GM19351 (cell line): Measurements from ENCODE around the gene LDLRAD4.

Experiments
- ATAC-seq: cut with Tn5 transposase; IDR thresholded peaks from one replicate; pipeline ENCODE4 v1.9.1; 2021; ENCODE audit warnings: mild to moderate bottlenecking, moderate library complexity; ENCODE audit not compliant: unreplicated experiment

LDLRAD4 gene

DNA sequence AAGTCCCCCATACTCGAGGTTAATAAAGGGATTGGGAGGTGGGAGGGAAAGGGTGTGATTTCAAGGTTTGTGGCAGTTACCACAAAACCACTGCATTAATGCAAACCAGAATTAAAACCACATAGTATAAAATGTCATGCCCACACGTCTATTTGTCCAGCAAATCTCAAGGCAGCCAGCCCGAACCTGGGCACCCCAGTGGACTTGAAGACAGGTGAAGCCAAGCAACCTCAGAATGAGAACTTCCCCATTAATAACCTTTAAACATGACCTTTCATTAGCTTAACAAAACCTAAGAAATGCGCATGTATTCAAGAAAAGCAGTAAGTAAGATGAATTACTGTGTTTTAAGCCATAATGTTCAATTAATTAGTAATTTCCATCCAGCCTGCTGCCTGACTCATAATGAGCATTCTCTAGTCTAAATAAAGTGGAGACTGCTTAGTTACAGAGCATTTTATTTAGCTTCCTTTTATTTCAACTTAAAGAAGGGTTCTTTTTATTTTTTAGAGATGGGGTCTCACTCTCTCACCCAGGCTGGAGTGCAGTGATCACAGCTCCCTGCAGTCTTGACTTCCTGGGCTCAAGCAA lies 278.2 kb downstream of the LDLRAD4 start:
- no peak for ATAC-seq

DNA sequence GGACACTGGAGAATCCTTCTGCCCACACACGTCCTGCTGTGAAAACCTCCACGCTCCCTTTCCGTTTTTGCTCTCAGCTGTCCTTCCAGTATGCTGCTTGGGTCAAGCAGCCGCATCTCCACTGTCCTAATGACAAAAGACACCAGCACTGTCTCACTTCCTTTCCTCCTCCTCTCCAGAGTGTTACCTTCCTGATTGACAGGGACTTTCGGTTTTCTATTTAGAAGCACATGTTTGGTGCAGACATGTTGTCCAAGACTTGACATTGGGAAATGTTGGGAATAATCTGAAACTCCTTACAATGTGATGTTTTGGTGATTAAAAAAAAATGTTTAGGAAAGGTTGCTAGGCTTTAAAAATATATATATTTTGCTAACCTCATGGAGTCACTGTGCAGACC lies 281.2 kb downstream of the LDLRAD4 start:
- no peak for ATAC-seq

DNA sequence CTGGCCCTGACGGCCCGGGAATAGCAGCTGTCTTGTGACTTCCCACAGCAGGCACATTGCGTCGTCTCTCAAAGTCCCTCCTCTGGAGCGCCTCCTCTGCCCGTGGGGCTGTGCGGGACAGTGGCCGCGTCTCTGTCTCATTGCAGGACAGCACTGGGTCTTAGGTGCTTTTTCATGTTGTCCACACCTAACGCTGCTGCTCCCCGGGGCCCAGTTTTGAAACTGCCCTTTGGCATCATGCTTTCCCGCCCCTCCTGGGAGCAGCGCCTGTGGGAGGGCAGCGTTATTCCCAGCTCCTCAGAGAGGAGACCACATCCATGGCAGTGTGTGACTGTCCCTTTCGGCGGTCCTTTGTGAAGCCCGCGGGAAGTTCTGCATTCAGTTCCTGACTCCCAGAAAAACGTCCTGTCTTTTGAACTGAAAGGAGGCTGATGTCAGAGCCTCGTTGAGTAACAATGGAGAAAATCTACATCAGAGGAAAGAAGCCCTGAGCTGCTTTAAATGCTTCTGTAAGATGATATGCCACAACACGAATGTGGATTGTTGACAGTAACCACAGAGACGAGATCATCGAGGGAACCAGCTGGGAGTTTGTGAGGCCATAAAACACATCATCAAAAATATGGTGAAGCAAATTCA lies 281.8 kb downstream of the LDLRAD4 start:
- no peak for ATAC-seq

DNA sequence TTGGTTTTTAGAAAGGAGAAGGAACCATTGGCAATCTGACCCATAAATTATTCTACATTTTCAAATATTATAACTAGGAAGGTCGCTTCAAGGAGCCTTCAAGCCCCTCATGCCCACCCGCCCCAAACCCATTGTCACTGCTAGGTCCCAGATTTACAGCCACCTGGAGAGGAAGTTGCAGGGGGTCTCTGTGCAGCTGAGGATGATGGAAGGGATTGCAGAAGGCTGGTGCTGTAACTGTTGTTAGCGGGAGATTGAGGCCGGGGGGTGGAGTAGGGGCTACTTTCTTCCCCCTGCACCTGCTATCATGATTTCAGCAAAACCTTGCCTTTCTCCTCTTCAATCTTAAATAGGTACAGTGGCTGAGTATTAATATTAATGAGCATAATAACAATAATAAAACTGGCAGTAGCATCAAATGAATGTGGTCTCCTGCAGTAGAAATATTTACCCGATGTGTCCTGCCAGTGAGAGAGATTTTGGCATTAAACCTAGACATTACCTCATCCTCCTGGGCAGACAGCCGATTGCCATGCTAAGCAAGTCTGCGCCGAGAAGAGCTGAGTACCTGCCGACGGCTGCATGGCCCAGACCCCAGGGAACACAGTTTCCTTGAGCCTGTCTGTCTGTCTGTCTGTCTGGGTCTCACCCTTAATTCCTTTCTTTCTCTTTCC lies 282.4 kb downstream of the LDLRAD4 start:
- no peak for ATAC-seq

DNA sequence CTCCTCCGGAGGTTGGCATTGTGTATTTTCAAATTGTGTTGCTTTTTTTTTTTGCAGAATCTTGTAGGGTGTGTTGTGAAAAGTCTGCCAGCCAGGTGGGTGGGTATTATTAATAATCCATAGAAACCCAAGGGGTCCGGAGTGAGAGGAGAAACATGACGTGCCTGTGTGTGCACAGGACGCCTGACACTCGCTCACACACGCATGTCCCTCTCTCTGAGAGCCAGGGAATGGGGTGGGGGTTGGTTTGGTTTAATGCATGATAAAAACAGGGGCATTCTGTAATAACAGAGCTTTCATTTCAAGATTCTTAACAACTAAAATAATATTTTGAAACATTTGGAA lies 283.0 kb downstream of the LDLRAD4 start:
- ATAC-seq: no peak

DNA sequence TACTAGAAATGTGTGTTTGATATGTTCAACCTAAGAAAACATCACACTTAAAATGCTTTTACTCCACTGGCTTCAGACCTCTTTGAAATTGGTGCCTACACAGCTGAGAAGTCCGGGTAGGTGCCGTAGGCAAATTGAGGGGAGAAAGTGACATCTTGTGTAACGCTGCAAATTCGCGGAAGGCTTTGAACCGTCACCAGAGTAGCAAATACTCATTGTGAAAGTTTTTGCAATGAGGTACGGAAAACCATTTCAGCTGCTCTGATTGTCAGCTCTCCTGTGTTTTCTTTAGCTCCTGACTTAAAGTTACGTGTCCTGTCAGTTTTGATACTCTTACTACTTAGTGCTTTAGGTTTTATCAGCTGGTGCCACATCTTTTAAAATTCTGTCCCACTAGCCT lies 283.3 kb downstream of the LDLRAD4 start:
- ATAC-seq: peak; percentile 99

DNA sequence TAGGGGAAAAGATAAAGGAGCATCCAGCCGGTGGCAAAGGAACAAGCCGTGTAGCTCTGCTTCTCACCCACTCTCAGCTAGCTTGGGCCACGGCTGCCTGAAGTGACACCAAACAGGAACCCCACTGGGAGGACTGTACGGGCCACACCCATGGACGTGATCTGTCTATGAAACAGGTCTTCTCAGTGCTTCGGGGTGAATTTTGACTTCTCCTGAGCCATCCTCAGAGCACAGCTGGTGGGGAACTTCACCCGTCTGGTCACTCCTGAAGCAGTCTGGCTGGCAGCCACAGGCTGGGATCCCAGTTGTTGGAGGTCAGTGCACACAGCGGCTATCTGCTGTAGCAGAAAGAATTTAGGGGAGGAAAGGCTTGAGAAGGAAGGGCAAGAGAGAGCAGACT lies 284.0 kb downstream of the LDLRAD4 start:
- ATAC-seq: no peak

DNA sequence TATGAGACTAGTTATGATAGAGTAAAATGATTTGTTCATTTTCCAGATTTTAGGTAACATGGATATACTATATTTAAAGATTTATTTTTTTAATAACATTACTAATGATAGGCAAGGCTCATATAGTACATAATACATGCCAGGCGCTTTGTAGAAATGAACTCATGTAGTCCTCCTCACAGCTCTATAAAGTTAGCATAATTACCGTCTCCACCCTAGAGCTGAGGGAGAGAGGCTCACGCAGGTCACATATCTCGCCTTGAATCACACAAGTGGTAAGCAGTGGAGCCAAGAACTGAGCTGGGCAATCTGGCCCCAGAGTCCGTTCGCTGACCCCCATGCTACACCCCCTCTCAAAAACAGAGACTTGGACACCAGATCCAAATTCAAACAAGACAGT lies 285.3 kb downstream of the LDLRAD4 start:
- ATAC-seq: no peak

DNA sequence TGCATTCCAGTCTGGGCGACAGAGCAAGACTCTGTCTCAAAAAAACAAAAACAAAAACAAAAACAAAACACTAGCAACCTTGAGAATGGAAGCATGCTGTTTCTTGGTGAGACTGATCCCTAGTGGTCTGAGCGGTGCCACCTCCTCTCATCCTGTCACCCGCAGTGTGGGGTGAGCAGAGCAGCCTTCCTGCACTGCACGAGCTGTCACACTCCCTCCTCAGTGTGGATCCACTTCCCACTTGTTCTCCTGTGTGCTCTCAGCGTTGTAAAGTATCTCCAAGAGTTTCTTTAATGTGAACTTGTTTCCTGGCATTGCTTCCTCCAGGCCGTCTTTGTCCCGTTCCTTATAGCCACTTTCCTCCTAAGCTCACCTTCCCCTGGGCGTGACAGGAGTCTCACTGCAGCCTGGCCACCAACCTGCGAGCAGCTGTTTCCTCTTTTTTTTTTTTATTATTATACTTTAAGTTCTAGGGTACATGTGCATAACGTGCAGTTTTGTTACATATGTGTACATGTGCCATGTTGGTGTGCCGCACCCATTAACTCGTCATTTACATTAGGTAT lies 287.3 kb downstream of the LDLRAD4 start:
- ATAC-seq: no peak

DNA sequence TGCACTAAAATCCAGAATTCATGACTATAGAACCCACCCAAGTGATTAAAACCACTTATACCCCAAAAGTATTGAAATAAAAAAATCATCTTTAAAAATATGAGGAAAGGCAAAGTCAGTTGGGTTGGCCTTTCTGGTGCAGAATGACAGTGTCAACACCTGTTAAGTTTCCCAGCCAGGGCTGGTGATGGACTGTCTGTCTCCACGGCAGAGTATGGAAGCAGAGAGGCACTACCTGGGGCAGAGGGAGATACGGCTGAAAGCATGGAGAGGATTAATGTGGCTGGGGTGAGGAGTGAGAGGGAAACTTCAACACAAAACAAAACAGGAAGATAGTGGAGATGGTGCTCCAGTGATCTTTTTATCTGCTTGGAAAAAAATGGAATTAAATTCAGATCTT lies 292.0 kb downstream of the LDLRAD4 start:
- ATAC-seq: no peak

DNA sequence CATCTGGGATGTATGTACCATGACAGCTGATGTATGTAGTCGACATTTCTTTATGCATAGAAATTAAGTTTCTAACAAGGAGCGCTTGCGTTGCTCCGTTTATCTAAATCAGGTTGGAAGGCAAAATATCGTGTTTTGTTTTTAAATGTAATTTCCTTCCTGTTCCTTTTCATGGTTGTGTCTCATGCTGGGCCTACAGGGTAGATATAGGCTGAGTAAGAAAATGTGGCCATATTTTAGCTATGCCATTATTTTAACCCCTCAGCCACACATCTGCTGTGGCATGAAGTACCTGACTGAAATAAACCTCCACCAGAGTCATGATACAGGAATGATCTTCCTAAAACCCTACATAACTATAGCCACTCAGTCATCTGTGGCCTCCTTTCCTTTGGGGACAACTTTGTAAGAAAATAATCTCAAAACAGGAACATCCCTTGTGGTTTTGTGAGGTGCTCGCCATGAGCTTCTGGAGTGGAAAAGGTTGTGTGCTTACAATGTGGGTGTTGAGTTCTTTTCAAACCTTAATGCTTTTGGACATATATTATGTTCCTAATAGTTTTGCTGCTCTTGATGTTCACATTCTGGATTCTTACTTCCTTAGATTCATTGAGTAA lies 293.5 kb downstream of the LDLRAD4 start:
- ATAC-seq: no peak

DNA sequence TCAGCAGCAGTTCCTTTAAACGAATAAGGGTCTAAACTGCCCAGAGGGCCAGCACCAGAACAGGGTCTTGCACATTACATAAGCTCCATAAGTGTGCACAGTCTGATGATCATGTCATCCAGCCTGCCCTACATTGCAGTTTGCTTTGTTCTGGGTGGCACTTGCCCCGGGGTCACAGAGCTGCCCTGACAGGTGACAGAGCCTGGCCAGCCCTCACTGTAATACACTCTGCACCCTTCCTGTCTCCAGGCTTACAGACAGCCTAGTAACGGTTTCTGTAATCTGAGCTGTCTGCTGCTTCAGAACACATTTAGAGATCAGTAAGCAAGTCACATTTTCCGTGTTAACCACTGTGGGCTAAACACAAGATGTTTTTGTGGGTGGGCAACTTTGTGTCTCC lies 294.5 kb downstream of the LDLRAD4 start:
- ATAC-seq: no peak

DNA sequence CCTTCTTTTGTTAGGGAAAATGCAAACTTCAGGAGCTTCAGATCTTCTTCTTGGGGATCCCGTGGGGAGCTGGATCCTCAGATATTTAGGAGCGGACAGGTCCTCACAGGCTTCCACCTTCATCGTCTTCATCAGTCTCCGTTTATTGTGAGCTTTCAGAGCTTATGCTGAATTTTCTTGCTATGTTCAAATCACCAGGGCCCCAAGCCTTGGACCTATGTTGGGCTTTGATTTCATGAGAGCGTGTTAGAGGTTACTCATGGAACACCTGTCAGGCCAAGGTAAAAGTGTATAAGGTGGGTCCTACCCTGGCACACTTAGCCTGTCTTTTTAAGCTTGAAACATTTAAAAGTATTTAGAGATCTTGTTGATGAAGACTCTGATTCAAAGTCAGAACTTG lies 294.9 kb downstream of the LDLRAD4 start:
- no peak for ATAC-seq

DNA sequence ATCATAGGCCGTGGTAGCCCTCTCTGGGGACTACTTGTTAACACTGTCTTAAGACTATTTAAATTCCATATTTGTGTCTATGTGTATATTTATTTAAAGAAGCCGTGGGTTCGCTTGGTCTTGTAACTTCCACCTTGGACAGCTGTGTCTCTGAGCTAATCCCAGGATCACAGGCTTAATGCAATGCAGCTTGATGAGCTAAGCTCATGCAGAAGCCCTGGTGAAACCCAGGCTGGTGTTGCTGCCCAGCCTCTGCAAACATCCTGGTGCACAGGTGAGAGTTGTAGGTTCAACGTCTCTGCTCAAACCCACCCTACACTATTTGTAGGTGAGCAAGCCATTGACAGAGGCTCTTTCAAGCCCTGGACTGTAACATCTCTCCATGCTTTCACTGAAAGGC lies 296.0 kb downstream of the LDLRAD4 start:
- ATAC-seq: no peak

DNA sequence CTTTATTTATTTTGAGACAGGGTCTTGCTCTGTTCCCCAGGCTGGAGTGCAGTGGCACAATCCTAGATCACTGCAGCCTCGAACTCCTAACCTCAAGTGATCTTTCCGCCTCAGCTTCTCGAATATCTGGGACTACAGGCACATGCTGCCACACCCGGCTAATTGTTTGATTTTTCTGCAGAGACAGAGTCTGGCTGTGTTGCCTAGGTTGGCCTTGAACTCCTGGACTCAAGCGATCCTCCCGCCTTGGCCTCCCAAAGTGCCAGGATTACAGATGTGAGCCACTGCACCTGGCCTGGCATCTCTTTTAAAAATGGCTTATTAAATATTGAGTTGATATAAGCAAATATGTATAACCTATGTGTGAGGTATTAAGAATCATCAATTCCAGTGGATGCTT lies 298.3 kb downstream of the LDLRAD4 start:
- no peak for ATAC-seq

DNA sequence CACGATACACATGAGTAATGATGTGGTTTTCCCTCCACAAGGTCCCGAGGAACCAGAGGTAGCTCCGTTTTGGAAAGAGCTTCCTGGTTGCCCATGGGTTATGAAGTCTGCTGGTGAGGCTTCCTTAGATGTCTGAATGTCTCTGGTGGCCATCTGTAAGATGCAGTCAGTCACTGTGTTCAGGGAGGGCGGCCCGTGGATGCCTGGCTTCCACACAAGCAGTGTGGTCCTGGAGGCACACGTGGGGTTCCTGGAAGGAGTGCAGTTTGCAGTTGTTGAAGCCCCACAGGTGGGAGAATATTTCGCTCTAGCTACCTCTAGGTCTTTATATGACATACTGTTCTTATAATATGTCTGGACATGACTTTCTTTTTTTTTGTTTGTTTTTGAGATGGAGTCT lies 298.8 kb downstream of the LDLRAD4 start:
- ATAC-seq: no peak

DNA sequence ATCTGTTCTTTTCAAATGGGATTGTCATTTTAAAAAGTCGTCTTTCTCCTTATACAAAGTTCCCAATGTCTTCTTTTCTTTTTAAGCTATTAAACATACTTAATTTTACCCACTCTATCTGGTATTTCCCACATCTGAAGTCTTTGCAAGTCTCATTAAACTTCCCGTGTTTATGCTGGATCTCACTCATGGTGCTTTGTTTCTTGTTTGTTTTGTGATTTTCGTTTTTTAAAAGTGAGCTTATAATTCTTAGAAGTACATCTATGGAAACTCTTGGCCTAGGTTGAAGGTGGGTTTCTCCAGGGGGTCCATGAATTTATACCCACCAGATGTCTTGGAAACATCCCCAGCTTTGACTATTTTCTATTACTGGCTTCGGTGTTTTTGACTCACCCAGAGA lies 299.8 kb downstream of the LDLRAD4 start:
- no peak for ATAC-seq

DNA sequence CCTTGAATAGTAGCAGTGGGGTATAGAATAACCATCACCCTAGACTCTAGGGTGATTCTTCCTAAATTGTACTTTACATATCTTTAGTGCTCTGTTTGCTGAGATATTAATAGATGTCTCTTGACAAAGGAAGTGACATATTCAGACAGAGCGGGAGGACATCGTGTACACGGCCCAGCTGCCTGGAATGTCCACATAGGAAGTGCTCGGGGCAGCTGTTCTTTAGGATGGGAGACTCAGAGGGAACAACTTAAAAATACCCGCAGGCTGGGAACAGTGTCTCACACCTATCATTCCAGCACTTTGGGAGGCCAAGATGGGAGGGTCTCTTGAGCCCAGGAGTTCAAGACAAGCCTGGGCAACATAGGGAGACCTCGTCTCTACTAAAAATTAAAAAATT lies 301.7 kb downstream of the LDLRAD4 start:
- ATAC-seq: no peak

DNA sequence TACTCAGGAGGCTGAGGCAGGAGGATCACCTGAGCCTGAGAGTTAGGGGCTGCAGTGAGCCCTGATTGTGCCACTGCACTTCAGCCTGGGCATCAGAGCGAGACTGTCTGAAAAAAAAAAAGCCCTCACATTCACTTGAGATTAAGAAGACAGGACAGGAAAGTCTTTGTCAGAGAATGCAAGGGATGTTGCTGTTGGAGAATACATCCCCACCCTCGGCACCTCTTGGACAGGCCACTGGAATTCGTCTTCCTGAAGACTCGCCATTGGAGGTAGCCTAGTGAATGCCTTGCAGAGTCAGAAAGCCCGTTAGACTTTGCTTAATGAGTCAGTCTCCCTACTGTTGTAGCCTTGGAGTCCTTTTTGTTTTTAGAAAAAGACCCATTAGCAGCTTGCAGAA lies 302.2 kb downstream of the LDLRAD4 start:
- ATAC-seq: no peak

DNA sequence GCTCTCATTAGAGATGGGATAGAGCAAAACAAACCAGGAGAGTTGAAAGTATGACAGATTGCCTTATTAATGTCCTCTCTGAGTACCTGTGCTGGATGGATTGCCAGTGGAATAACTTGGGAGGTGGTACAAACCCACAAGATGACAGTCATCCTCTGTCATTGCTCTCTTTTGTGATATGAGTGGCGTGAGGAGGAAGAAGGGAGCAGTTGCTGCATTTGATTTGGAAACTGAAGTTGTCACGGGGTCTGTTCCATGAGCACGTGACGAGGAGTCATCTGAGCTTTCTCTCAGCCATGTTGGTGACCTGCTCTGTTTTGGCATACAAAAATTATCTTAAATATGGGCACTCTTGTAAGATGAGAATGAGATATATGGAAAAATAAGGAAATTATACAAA lies 302.9 kb downstream of the LDLRAD4 start:
- ATAC-seq: no peak

DNA sequence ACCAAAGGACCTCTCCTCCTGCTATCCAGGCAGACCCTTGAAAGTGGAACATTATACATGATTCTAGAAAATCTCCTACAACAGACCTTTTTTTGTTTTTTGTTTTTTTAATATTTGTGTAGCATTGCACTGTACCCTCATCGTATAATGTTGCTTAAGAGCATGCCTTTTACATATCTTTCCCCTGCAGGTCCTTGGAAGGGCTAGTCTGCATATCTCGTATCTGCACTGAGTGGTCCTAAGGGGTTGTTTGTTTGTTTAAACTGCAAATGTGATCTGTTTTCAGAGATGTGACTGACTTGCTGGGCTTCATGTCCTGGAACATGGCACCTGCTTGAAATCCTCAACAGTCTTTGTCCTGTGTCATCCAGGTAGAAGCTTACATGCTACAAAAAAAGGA lies 303.7 kb downstream of the LDLRAD4 start:
- no peak for ATAC-seq
